Central memory CD8-positive, alpha-beta T cell (primary cell): ENCODE results near the gene TULP1.
A peak's percentile ranks its signal among the peaks of the same experiment; 100 is the strongest.

ENCODE experiments used
- ATAC-seq: fragments of 150-1000 bp; cut with Tn5 transposase; replicated peaks from 2 replicates; pipeline ENCODE4 v1.10.0; 2022; ENCODE audit warnings: mild to moderate bottlenecking, moderate FRiP score, moderate number of reproducible peaks; ENCODE audit not compliant: poor library complexity, severe bottlenecking; ENCODE audit errors: extremely low read depth
- DNase-seq, 2 donors: peaks; one replicate each; pipeline ENCODE4 v3.0.0; 2021; ENCODE audit warnings: low spot score in 2 of 2
- H3K27ac Mint-ChIP-seq: one replicate; pipeline ENCODE4 v1.8.0; 2022; ENCODE audit warnings: low read depth, mild to moderate bottlenecking, moderate library complexity, mixed read lengths
- H3K27me3 Mint-ChIP-seq: one replicate; pipeline ENCODE4 v1.8.0; 2022; ENCODE audit warnings: mixed read lengths
- H3K36me3 Mint-ChIP-seq: one replicate; pipeline ENCODE4 v1.8.0; 2022; ENCODE audit warnings: mild to moderate bottlenecking, moderate library complexity, mixed read lengths; ENCODE audit not compliant: insufficient read depth
- H3K4me1 Mint-ChIP-seq: one replicate; pipeline ENCODE4 v1.8.0; 2022; ENCODE audit warnings: mixed read lengths
- H3K4me3 Mint-ChIP-seq: one replicate; pipeline ENCODE4 v1.8.0; 2022; ENCODE audit warnings: mild to moderate bottlenecking, moderate library complexity, mixed read lengths
- H3K9me3 Mint-ChIP-seq: one replicate; pipeline ENCODE4 v1.8.0; 2022; ENCODE audit warnings: mixed read lengths

Gene TULP1

DNA sequence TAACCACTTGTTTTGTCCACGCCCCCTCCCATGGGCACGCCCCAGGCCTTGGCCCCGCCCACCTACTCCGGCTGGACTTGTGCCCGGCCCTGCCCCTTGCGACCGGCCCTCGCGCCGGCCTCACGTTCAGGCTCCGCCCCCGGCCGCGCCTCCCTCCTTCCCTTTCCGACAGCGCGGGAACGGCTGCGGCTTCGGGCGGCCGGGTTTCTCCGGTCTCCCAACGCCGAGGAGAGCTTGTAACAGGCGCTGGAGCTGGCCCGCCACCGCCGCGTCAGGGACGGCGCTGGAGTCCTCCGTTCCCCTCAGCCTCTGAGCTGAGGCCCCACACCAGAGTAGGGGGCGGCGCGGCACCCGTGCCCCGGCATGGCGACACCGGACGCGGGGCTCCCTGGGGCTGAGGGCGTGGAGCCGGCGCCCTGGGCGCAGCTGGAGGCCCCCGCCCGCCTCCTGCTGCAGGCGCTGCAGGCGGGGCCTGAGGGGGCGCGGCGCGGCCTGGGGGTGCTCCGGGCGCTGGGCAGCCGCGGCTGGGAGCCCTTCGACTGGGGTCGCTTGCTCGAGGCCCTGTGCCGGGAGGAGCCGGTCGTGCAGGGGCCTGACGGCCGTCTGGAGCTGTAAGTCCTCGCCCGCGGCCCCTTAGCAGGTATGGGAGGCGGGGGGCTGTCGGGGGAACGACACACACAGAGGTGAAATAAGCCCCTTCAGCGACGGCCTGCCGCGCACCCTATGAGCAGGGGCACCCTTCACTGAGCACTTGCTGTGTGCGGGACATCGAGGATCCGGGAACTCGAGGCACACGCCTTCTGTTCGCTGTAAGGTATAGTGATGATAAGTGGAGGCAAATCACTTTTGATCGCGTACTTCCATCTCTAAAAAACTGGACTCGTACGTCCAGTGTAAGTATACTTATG is 60.3 kb downstream of the TULP1 start, which contains the start of gene FANCE:
Gene FANCE (plus strand): TSS at position 156 of the 908 bp plus-strand sequence. CDS start 208 bp downstream, at position 364.
- no peaks in the 10 kb centered on the region for H3K9me3 Mint-ChIP-seq
- H3K36me3 Mint-ChIP-seq: peaks cover 7% of the 10 kb centered on the region
- H3K4me3 Mint-ChIP-seq: peak within 1 kb of the TSS; percentile 81
- no peaks in the 10 kb centered on the region for H3K27me3 Mint-ChIP-seq
- peaks cover 41% of the 10 kb centered on the region for H3K4me1 Mint-ChIP-seq
- peak within 1 kb of the TSS; percentile 19 for H3K27ac Mint-ChIP-seq
- DNase-seq: peak; percentile 76 to 89
- peak; percentile 64 for ATAC-seq

DNA sequence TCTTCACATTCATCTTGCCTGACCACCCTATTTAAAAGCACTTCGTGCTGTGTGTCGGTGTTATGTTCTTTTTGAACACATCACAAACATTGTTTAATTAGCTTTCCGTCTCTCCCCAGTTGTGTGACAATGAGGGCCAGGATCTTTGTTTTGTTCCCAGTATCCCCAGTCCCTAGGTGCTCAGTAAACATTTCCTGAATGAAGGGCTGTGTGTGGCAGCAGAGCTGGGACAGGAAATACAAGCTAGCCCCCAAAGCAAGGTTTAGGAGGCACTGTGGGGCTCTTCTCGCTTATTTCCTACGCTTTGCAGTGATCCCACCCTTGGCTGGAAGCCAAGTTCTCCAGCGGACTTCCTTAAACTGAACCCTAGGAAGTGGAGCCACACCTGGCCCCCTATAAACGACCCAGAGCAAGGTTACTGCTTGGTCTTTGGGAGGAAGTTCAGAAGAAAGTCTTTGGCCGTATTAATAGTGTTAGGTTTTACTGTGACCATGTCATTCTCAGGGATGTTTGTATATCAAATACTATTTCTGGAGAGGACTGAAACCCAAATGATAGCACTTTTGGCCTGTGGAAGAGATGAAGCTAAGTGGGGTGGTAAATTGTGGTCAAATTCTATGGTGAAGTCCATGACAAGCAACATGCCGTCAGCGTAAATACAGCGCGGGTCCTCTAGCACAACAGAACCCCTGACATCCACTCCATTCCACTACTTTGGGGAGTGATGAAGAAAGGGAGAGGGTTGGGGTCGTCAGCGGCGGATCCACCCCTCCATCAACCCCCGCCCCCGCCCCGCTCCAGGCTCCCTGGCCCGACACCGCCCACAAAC is 61.1 kb downstream of the TULP1 start:
- DNase-seq: no peak
- Mint-ChIP-seq H3K9me3 (no peaks in the 10 kb centered on the region), H3K27ac (peak overlapping the region; percentile 19), H3K4me3 (peak overlapping the region; percentile 81), H3K27me3 (no peaks in the 10 kb centered on the region), H3K36me3 (peaks cover 8% of the 10 kb centered on the region), H3K4me1 (peaks cover 41% of the 10 kb centered on the region)
- peak; percentile 21 for ATAC-seq

DNA sequence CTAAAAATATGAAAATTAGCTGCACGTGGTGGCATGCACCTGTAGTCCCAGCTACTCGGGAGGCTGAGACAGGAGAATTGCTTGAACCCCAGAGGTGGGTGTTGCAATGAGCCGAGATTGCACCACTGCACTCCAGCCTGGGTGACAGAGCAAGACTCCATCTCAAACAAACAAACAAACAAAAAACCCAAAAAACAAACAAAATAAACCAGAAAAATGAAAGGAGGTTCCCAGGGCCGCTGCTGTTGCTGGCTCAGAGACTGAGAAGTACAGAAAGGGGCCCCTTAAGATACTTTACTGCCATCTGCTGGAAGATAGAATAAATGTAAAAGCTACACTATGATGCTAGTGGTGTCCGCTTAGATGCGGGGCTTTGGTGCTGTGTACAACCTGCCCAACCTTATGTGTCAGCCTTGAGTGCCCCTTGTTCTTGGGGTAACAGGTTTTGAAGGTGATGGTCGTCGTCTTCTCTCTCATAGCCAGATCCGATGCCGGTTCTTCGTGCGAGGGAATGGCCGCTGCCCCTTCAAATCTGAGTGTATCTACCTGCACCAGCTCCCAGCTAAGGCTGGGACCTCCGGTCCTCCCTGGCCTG is 63.3 kb downstream of the TULP1 start:
- Mint-ChIP-seq H3K4me1 (peaks cover 32% of the 10 kb centered on the region), H3K27ac (no peak overlapping the region), H3K36me3 (peaks cover 5% of the 10 kb centered on the region), H3K27me3 (no peaks in the 10 kb centered on the region), H3K9me3 (no peaks in the 10 kb centered on the region), H3K4me3 (no peak overlapping the region)
- peak; percentile 18 to 21 for DNase-seq
- ATAC-seq: peak; percentile 73

DNA sequence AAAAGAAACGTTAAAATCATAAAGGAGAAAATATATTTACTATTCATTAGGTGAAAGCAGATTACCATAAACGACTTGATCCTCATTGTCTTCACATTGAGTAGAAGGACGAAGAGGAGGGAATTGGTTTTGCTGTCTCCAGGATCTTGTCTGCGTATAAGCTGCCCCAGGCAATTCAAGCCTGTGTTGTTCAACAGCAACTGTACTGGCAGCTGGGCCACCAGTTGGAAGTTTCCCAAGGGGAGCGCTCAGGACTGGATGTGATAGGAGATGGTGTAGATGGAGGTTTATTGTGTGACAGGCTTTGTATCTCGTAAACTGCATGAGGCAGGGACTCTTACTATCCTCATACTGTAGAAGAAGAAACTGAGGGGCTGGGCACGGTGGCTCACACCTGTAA is 64.5 kb downstream of the TULP1 start:
- Mint-ChIP-seq H3K27me3 (no peaks in the 10 kb centered on the region), H3K4me1 (peaks cover 21% of the 10 kb centered on the region), H3K9me3 (no peaks in the 10 kb centered on the region), H3K36me3 (peaks cover 7% of the 10 kb centered on the region), H3K27ac (no peak overlapping the region), H3K4me3 (no peak overlapping the region)
- ATAC-seq: no peak
- no peak for DNase-seq
